Endothelial cell of umbilical vein (primary cell): ENCODE results near the gene GRIK3.

Experiments used
- CTCF ChIP-seq, 2 donors: IDR thresholded peaks; 1 replicate in 1 of 2; 2 replicates in 1 of 2; pipeline ENCODE4 v1.5.1; 2011; ENCODE audit warnings: low read length in 2 of 2, mild to moderate bottlenecking in 2 of 2, moderate library complexity in 2 of 2, control low read depth in 1 of 2, inconsistent platforms in 1 of 2, low read depth in 1 of 2; ENCODE audit not compliant: insufficient read depth in 1 of 2; ENCODE audit errors: extremely low read depth in 1 of 2
- POLR2A ChIP-seq: IDR thresholded peaks from 2 replicates; pipeline ENCODE4 v1.6.1; 2012; ENCODE audit warnings: low read depth, mild to moderate bottlenecking, control low read depth, low read length
- POLR2AphosphoS5 ChIP-seq: IDR thresholded peaks from 2 replicates; pipeline ENCODE4 v1.6.1; 2012; ENCODE audit warnings: low read depth, mild to moderate bottlenecking, control low read depth, low read length, moderate library complexity; ENCODE audit not compliant: insufficient read depth

- TF ChIP-seq CTCF (IDR thresholded peaks at IDR 0.05; ENCODE audit: extremely low read depth in 1 of 2, insufficient read depth in 1 of 2, low read depth in 1 of 2, low read length in 2 of 2) (no peak), POLR2AphosphoS5 (no peak), POLR2A (no peak)
Measured at GRCh38 chr1:37068897-37069296, 34.6 kb upstream of the GRIK3 start.
